GM21515 (cell line): Measurements from ENCODE around the gene CALN1.
"Not testable (repeated sequence)": the region's sequence is repeated elsewhere in the genome, so short reads cannot be mapped to it uniquely, and the experiment has no call there.

Experiments used
- ATAC-seq: cut with Tn5 transposase; IDR thresholded peaks from one replicate; pipeline ENCODE4 v1.9.1; 2021; ENCODE audit not compliant: unreplicated experiment

The CALN1 gene

GRCh38 chr7:72409638-72410015, 2.5 kb downstream of the CALN1 start:
- no peak for ATAC-seq

GRCh38 chr7:72408966-72409637, 3.0 kb downstream of the CALN1 start:
- no peak for ATAC-seq

GRCh38 chr7:72406820-72407403, 5.2 kb downstream of the CALN1 start:
- no peak for ATAC-seq

GRCh38 chr7:72405871-72406270, 6.3 kb downstream of the CALN1 start:
- no peak for ATAC-seq

- ATAC-seq = no peak
Observed at GRCh38 chr7:72405418-72405817, 6.7 kb downstream of the CALN1 start.

- no peak for ATAC-seq
Observed at GRCh38 chr7:72404743-72405142, 7.4 kb downstream of the CALN1 start.

GRCh38 chr7:72403458-72404076, 8.6 kb downstream of the CALN1 start:
- no peak for ATAC-seq

GRCh38 chr7:72394016-72394415, 18.1 kb downstream of the CALN1 start:
- ATAC-seq = no peak

GRCh38 chr7:72391821-72392377, 20.2 kb downstream of the CALN1 start:
- ATAC-seq = no peak

- ATAC-seq = no peak
Observed at GRCh38 chr7:72386118-72386517, 26.0 kb downstream of the CALN1 start.

- ATAC-seq = no peak
Observed at GRCh38 chr7:72362246-72362645, 49.9 kb downstream of the CALN1 start.

- ATAC-seq = no peak
Observed at GRCh38 chr7:72345208-72345727, 66.9 kb downstream of the CALN1 start.

- no peak for ATAC-seq
Observed at GRCh38 chr7:72343991-72344390, 68.1 kb downstream of the CALN1 start.

GRCh38 chr7:72343354-72343753, 68.8 kb downstream of the CALN1 start:
- not testable (repeated sequence) for ATAC-seq

- no peak for ATAC-seq
Observed at GRCh38 chr7:72337390-72338167, 74.6 kb downstream of the CALN1 start.

- no peak for ATAC-seq
Observed at GRCh38 chr7:72336632-72337389, 75.3 kb downstream of the CALN1 start.

GRCh38 chr7:72336382-72336631, 75.8 kb downstream of the CALN1 start:
- no peak for ATAC-seq

- no peak for ATAC-seq
Observed at GRCh38 chr7:72335561-72336381, 76.4 kb downstream of the CALN1 start.

GRCh38 chr7:72334698-72335097, 77.4 kb downstream of the CALN1 start:
- no peak for ATAC-seq

- ATAC-seq = no peak
Observed at GRCh38 chr7:72334066-72334465, 78.1 kb downstream of the CALN1 start.
